Adipose tissue (tissue), 3 donors: Measurements from ENCODE around the gene CXCL8. TPM values are rescaled to one million over a fixed set of nuclear protein-coding genes. Genes with fewer than 3 reads are reported as not detected.

Source experiments
- H3K27ac ChIP-seq: one replicate; pipeline ENCODE4 v1.5.1; 2013; ENCODE audit warnings: low read depth, low read length
- WGBS, 3 donors: extraction: QIAGEN DNeasy Blood & Tissue Kit; methylation state at CpG; one replicate each; pipeline ENCODE4 v1.1.7; 2013; 5-methylcytosine and 5-hydroxymethylcytosine counted together
- polyA plus RNA-seq, 3 donors: library from polyadenylated mRNA; stranded (reverse); fragments of 200-250 nt; gene quantifications; one replicate each; pipeline ENCODE4 v1.2.3, GENCODE V29; 2013
- donor health status: healthy with polysubstance abuse.
- donor health status: Bipolar disorder and iron deficiency.
- donor health status: healthy.

The CXCL8 gene
- polyA plus RNA-seq, 3 donors, result 1.6 to 91.7 (median 15.2) TPM

GRCh38 chr4:73735231-73735630 is 5.1 kb upstream of the CXCL8 start:
- WGBS, 3 donors, result 36 to 79% (median 39%) methylated on average over 3 of the region's 3 CpGs
- H3K27ac ChIP-seq, result no peak overlapping the region

- WGBS, 3 donors, result 56 to 59% (median 57%) methylated on average over 2 of the region's 2 CpGs
Observed at GRCh38 chr4:73741031-73741749, 821 bp downstream of the CXCL8 start.

GRCh38 chr4:73741750-73742489 is 1.6 kb downstream of the CXCL8 start:
- no peak overlapping the region for H3K27ac ChIP-seq
- 69 to 88% (median 86%) methylated on average over 1 of the region's 1 CpG for WGBS, 3 donors

More at GRCh38 chr4:73741031-73741749, 821 bp downstream of the CXCL8 start:
- H3K27ac ChIP-seq, result no peak overlapping the region

GRCh38 chr4:73742490-73743160 is 2.3 kb downstream of the CXCL8 start:
- no peak overlapping the region for H3K27ac ChIP-seq
- WGBS, 3 donors, result 87 to 98% (median 93%) methylated on average over 2 of the region's 2 CpGs

- H3K27ac ChIP-seq, result no peak overlapping the region
- WGBS, 3 donors, result 93 to 98% (median 97%) methylated on average over 1 of the region's 1 CpG
Observed at GRCh38 chr4:73743281-73743680, 2.9 kb downstream of the CXCL8 start.

GRCh38 chr4:73743795-73744194 is 3.4 kb downstream of the CXCL8 start:
- WGBS, 3 donors, result 83 to 93% (median 92%) methylated on average over 3 of the region's 3 CpGs
- H3K27ac ChIP-seq, result no peak overlapping the region

- 78 to 89% (median 89%) methylated on average over 5 of the region's 5 CpGs for WGBS, 3 donors
- no peak overlapping the region for H3K27ac ChIP-seq
Observed at GRCh38 chr4:73744203-73744602, 3.8 kb downstream of the CXCL8 start.

- H3K27ac ChIP-seq, result no peak overlapping the region
Observed at GRCh38 chr4:73750730-73751129, 10.4 kb downstream of the CXCL8 start.

GRCh38 chr4:73751166-73751565 is 10.8 kb downstream of the CXCL8 start:
- H3K27ac ChIP-seq, result no peak overlapping the region
- 42 to 57% (median 47%) methylated on average over 2 of the region's 2 CpGs for WGBS, 3 donors

- H3K27ac ChIP-seq, result no peak overlapping the region
- WGBS, 3 donors, result 92 to 97% (median 96%) methylated on average over 1 of the region's 1 CpG
Observed at GRCh38 chr4:73751830-73752229, 11.5 kb downstream of the CXCL8 start.

GRCh38 chr4:73752424-73752823 is 12.1 kb downstream of the CXCL8 start:
- 69 to 84% (median 71%) methylated on average over 3 of the region's 3 CpGs for WGBS, 3 donors
- no peak overlapping the region for H3K27ac ChIP-seq

GRCh38 chr4:73753215-73753614 is 12.8 kb downstream of the CXCL8 start:
- no peak overlapping the region for H3K27ac ChIP-seq
- 93 to 99% (median 95%) methylated on average over 1 of the region's 1 CpG for WGBS, 3 donors

GRCh38 chr4:73754934-73755333 is 14.6 kb downstream of the CXCL8 start:
- no peak overlapping the region for H3K27ac ChIP-seq

- 31 to 78% (median 76%) methylated on average over 2 of the region's 2 CpGs for WGBS, 3 donors
- H3K27ac ChIP-seq, result no peak overlapping the region
Observed at GRCh38 chr4:73759357-73759756, 19.0 kb downstream of the CXCL8 start.

GRCh38 chr4:73761856-73762255 is 21.5 kb downstream of the CXCL8 start:
- H3K27ac ChIP-seq, result no peak overlapping the region
- 84 to 92% (median 86%) methylated on average over 1 of the region's 1 CpG for WGBS, 3 donors

GRCh38 chr4:73762409-73762808 is 22.0 kb downstream of the CXCL8 start:
- no peak overlapping the region for H3K27ac ChIP-seq
- WGBS, 3 donors, result 35 to 68% (median 53%) methylated on average over 7 of the region's 7 CpGs

GRCh38 chr4:73763877-73764276 is 23.5 kb downstream of the CXCL8 start:
- WGBS, 3 donors, result 92 to 94% (median 93%) methylated on average over 6 of the region's 6 CpGs
- H3K27ac ChIP-seq, result no peak overlapping the region

- WGBS, 3 donors, result 83 to 94% (median 85%) methylated on average over 4 of the region's 4 CpGs
- H3K27ac ChIP-seq, result no peak overlapping the region
Observed at GRCh38 chr4:73764513-73764912, 24.1 kb downstream of the CXCL8 start.

GRCh38 chr4:73765296-73765695 is 24.9 kb downstream of the CXCL8 start:
- 87 to 96% (median 91%) methylated on average over 2 of the region's 2 CpGs for WGBS, 3 donors
- no peak overlapping the region for H3K27ac ChIP-seq
